HTERT RPE-1 (cell line): Measurements from ENCODE around the gene EXOSC7.

Source experiments
- in situ Hi-C: fragments of 300-500 bp; cut with MboI; formaldehyde crosslinking; loops from 4 replicates; pipeline ENCODE4 v1.14.3; 2020; ENCODE audit warnings: low sequenced_read_pairs

The EXOSC7 gene

DNA sequence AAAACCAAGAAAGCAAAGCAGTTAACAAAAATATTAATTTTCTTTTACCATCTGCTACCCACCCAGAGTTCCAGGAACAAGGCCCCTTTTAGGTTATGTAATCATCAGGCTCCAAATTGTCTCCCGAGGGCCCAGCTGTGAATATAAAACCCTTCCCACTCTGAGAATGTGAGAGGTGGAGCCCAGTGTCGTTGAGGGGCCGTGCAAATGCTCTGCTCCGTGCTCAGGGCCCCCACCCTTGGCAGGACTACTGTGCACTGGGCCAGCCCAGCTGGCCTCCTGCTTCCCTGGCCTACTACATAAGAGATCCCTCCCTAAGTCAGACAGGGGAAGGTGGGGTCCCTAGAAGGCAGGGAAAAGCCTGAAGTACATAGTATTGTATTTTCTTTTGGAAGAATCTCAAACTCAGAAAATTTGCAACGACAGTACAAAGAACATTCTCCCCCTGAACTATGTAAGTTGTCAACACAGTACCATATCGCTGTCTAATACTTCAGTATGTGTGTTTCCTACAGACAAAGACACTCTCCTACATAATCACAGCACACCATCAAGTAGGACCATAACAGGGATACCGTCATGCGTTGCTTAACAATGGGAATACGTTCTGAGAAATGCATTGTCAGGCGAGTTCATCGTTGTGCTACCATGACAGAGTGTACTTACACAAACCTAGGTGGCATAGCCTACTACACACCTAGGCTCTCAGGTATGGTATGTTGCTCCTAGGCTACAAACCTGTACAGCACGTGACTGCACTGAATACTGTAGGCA is 45.7 kb downstream of the EXOSC7 start:
- in situ Hi-C loops: no loop called here

DNA sequence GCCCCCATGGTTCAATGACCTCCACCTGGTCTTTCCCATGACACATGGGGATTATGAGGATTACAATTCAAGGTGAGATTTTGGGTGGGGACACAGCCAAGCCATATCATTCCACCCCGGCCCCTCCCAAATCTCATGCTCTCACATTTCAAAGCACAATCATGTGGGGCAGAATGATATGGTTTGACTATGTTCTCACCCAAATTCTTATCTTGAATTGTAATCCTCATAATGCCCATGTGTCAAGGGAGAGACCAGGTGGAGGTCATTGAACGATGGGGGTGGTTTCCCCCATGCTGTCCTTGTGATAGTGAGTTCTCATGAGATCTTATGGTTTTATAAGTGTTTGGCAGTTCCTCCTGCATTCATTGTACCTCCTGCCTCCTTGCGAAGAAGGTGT is 47.6 kb downstream of the EXOSC7 start:
- in situ Hi-C loops: no loop called here

DNA sequence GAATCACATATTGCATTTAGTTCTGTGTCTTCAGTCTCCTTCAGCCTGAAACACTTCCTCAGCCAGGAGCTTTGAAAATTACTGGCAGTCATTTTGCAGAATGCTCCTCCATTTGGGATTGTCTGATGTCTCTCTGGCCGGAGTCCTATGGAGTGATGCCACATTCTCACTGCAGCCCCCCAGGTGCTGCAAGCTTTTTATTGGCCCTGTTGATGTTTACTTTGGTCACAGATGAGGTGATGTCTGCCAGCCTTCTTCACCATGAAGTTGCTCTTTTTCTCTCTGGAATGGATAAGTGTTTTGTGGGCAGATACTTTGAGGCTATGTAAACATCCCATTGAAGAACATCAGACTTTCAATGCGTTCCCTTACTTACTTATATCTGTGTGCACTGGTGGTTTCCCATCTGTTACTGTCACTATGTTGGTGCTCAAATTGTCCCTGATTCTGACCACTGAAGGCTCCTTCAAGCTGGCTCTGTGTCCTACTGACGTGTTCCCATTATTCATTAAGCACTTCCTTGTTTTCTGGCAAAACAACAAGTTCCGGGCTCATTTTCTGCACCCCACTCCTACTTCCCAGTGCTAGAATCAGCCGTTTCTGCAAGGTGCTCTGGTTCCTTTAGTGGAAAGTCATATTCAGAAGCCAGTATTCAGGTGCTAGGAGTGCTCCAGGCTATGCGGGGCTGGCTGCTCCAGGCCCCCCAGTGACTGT is 48.7 kb downstream of the EXOSC7 start:
- in situ Hi-C loops: loop anchor here (25.0 kb wide), 1 partner anchor 463 kb away; no protein-coding TSS in a partner anchor

DNA sequence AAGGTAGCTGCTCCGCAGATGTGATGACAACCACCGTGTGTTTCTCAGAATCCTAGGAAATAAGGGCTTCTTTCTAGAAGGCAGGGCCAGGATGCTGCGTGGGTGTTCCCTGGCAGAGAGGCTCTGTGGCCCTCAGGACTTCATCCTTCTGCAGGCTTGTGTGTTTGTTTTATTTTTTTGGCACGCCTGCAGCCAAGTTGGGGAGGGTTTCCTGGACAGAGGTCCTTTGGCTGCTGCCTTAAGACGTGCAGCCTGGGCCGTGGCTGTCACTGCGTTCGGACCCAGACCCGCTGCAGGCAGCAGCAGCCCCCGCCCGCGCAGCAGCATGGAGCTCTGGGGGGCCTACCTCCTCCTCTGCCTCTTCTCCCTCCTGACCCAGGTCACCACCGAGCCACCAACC is 50.0 kb downstream of the EXOSC7 start, which contains the start of gene CLEC3B:
TSS of gene CLEC3B (plus strand) at position 266 of the 400 bp plus-strand sequence. CDS start at position 326, 60 bp downstream.
- in situ Hi-C loops: loop anchor here (25.0 kb wide), 1 partner anchor 461 kb away; no protein-coding TSS in a partner anchor

DNA sequence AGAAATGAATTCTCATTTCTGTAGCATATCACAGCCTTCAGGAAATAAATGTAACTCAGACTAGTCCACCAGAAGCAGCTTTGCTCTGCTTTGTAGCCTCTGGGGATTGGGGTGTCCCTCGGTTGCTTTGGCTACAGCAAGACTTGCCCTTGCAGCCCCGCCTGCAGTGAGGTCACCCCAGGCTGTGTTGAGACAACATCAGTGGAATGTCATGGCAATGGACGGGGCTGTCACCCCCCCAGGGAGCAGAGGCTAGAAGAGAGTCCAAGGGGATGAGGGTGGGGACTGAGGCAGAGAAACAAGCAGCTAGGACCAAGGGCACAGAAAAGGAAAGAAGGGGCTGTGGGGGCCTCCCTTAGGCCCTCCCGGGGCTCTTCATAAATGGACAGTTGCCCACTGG is 50.9 kb downstream of the EXOSC7 start:
- in situ Hi-C loops: loop anchor here (25.0 kb wide), 1 partner anchor 460 kb away; no protein-coding TSS in a partner anchor

DNA sequence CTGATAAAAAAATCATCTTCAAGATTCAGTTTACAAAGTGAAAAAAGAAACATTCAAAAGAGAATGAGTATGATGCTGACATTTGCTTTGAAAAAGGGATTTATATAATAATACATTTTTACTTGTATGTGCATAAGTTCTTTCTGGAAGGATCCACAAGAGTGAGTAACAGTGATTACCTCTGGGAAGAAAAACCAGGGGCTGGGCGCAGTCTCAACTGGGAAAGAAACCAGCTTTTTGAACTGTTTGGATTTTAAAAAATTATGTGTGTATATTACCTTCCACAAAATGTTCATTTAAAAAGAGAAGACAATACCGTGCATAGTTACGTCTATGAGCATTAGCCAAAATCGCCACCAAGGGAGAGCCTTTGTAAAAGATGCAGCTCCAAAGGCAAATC is 51.4 kb downstream of the EXOSC7 start:
- in situ Hi-C loops: loop anchor here (25.0 kb wide), 1 partner anchor 460 kb away; no protein-coding TSS in a partner anchor

DNA sequence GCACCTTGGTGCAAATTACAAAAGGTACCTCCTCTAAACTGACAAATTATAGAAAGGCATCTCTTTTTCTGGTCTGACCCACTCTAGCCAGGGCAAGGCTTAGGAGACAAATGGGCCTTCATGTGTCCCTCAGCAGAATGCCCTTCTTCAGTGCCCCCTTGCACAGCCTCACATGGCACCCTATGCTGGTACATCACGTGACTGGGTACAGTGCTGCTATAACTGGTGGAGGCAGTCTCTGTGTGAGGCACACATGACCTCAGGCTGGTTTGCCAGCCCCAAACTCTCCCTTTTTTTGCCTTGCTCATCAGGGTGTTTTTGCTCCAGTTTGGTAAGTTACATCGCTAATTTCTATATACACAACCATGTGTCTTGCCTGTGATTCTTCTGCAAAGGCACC is 53.2 kb downstream of the EXOSC7 start:
- in situ Hi-C loops: loop anchor here (25.0 kb wide), 1 partner anchor 458 kb away; no protein-coding TSS in a partner anchor

DNA sequence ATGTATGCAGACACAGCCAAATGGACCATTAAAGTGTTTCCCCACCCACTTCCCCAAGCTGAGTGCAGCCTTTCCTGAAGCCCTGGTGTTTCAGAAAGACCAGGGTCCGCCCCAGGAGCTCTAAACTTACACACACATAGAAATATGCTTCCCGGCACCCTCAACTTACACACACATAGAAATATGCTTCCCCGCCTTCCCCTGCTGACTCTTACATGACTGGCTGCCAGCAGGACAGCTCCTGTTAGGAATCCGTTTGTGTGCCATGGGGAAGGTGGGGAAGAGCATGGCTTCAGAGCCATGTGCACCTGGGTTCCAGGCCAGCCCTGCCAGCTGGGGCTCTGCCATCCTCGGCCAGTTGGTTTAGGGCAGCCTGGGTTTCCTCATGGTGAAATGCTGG is 53.6 kb downstream of the EXOSC7 start:
- in situ Hi-C loops: loop anchor here (25.0 kb wide), 1 partner anchor 458 kb away; no protein-coding TSS in a partner anchor

DNA sequence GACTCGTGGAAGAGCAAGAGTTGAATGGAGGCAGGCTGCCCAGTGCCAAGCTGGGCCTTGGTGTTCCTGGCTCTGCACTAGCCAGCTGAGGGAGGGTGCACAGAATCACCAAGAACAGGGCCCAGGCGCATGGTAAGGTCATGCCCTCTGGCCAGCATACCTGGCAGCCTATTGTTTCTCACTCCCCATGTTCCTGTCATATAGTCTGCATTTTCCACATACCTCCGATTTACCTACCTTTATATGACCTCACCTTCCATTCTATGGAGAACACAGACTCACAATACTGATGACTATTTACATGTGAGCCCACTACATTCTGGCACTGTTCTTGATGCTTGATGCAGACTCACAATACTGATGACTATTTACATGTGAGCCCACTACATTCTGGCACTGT is 55.5 kb downstream of the EXOSC7 start:
- in situ Hi-C loops: loop anchor here (25.0 kb wide), 1 partner anchor 456 kb away; no protein-coding TSS in a partner anchor

DNA sequence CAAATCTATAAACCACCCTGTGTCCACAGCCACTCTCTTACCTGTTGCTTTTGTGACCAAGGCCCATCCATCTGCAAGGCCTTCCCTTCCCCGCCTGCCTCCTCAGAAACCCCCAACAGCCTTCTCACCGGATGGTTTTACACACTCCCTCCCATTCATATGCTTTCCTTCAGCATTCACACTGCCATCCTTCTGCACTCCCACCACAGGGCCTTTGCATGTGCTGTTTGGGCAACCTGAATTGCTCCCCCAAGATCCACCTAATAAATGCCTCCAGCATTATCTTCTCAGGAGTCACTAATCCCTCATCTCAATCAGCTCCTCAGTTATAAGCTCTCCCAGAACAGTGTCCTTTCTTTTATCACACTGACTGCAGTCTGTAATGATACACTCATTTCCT is 56.1 kb downstream of the EXOSC7 start:
- in situ Hi-C loops: loop anchor here (25.0 kb wide), 1 partner anchor 455 kb away; no protein-coding TSS in a partner anchor

DNA sequence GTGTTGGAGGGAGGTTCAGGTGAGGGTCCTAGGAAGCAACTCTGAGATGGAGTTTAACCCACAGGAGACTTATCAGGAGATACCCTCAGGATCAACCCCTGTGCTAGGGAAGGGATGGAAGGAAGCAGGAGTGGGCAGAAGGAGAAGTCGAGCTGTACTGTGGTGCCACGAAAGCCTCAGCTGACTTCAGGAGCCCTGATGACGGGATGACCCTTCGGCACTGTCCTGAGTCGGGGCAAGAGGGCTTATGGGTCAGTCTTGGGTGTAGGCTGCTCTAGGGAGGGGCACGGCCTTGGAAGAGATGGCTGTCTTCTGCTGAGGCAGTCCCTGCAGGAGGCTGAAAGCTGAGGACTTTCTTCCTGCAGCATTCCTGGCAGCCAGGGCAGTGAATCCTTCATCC is 57.7 kb downstream of the EXOSC7 start:
- in situ Hi-C loops: loop anchor here (25.0 kb wide), 1 partner anchor 454 kb away; no protein-coding TSS in a partner anchor

DNA sequence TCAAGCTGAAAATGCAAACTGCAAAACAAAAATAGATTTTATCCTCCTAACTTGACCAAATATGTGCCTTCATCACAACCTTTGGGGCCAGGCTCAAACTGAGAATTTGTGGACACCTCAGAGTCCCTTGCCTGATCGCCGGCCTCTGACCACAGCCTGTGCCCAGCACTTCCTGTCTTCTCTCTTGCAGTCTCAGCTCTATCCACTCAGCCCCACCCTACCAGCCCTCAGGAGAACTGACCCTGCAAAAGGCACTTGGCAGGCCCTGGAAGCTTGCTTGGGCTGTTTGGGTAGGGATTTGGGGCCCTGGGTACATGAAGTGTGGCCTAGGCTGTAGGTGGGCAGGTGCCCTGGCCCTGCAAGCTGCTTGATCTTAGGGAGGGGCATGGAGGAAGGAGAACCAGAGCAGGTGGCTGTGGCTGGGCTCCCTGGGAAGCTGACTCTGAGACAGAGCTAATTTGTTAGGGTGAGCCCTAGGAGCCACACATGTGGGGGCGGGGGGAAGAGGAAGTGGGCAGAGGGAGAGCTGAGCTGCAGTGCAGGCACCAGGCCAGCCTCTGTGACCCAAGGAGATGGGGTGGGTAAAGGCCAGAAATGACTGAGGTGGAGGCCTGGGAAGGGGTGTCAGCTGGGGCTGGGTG is 58.7 kb downstream of the EXOSC7 start:
- in situ Hi-C loops: loop anchor here (25.0 kb wide), 1 partner anchor 453 kb away; no protein-coding TSS in a partner anchor

DNA sequence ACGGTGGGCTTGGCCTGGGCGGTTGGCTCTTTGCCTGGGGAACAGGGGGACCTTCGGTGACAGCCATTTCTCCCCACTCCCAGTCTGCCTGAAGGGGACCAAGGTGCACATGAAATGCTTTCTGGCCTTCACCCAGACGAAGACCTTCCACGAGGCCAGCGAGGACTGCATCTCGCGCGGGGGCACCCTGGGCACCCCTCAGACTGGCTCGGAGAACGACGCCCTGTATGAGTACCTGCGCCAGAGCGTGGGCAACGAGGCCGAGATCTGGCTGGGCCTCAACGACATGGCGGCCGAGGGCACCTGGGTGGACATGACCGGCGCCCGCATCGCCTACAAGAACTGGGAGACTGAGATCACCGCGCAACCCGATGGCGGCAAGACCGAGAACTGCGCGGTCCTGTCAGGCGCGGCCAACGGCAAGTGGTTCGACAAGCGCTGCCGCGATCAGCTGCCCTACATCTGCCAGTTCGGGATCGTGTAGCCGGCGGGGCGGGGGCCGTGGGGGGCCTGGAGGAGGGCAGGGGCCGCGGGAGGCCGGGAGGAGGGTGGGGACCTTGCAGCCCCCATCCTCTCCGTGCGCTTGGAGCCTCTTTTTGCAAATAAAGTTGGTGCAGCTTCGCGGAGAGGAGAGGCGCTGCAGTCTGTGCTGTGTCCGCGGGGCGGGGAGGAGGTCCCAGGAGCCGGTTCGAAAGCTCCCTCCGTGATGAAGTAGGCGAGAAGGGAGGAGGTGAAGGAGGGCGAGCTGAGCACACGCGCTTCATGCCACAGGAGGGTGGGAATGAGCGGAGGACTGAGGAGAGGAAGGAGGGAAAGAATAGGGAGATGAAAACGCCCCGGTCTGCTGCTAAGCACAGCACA is 59.6 kb downstream of the EXOSC7 start:
- in situ Hi-C loops: loop anchor here (25.0 kb wide), 1 partner anchor 452 kb away; no protein-coding TSS in a partner anchor

DNA sequence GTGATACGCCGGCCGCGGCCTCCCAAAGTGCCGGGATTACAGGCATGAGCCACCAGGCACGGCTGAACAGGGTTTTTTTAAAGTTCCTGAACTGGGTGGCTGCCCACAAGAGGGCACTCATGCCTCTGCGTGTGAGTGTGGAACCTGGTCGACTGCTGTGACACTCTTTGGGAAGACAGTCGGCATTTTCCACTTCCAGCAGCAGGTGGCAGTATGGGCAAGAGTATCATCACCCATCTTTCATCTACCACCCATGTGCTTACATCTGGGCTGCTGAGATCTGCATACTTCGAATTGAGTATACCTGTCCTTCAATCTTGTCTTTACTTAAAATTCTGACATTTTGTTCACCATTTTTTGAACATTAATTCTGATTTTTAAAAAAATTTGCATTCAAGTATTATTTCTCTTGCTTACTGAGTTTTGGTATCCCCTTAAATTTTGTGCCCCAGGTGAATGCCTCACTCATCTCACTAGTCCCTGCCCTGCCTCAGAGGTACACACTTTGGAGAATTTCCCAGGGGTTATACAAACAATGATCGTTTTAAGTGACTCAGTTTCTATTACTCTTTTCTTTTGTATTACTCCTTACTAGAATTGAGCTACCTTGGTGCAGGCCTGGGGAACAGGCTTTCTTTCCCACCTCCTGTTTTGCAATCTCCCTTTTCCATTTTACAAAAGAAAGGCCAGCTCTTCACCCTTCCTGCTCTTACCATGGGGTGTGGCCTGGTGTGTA is 61.8 kb downstream of the EXOSC7 start:
- in situ Hi-C loops: loop anchor here (25.0 kb wide), 1 partner anchor 449 kb away; no protein-coding TSS in a partner anchor

DNA sequence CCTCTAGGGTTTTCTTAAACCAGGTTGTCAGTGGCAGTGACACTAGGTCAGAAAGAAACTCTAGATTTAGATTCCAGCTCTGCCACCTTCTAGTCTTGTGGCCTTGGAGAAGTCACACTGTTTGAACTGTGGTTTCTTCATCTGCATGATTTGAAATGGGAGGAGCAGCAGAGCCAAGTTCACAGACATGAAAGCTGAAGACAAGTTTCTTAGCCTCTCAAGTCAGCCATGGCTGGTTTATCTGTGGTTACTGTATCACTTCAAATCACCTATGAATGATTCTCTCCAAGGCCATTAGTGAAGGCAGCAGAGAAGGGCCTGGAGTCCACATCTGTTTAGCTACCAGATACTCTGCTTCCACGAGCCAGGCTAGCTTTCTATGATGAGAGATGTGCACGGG is 65.6 kb downstream of the EXOSC7 start:
- in situ Hi-C loops: loop anchor here (25.0 kb wide), 1 partner anchor 446 kb away; no protein-coding TSS in a partner anchor

DNA sequence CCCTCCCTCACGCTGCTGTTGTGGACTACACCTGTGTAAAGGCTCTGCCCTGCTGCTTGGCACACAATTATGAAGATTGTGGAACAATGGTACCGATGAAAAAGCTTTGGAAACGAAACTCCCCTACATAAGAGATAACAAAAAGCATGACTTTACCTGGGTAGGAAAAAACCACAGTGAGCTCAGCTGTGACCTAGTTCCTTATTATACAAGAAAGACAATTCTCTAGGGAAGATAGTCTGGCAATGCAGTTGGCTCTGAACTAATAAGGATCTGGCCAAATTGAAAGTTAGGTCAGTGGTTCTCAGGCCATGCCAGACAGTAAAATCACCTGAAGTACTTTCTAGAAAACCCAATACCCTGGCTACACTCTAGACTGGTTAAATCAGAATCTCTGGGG is 66.1 kb downstream of the EXOSC7 start:
- in situ Hi-C loops: loop anchor here (25.0 kb wide), 1 partner anchor 445 kb away; no protein-coding TSS in a partner anchor

DNA sequence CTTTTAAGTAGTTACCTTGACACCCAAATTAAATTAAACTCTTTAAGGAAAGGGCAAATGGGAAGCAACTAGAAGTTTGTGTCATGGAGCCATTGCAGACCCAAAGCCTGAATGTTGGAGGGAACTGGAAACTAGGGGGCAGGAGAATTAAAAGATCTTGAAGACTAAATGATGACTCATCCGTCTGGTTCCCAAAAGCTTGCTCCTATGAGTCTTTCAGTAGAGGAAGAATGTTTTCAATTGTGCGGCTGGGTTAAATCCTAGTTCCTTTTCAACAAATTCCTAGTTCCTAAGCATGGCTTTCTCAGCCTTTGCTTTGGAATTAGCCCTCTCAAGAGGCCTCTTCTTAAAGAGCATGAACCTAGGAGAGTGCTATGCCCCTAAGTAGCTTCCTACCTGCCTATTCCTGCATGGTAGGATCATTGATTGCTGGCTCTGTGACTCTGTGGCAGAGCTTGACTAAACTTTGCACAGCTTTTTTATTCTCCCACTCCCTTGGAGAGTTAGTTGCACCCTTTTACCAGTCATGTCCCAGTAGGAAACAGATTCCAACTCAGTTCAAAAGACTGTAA is 67.8 kb downstream of the EXOSC7 start:
- in situ Hi-C loops: loop anchor here (25.0 kb wide), 1 partner anchor 443 kb away; no protein-coding TSS in a partner anchor

DNA sequence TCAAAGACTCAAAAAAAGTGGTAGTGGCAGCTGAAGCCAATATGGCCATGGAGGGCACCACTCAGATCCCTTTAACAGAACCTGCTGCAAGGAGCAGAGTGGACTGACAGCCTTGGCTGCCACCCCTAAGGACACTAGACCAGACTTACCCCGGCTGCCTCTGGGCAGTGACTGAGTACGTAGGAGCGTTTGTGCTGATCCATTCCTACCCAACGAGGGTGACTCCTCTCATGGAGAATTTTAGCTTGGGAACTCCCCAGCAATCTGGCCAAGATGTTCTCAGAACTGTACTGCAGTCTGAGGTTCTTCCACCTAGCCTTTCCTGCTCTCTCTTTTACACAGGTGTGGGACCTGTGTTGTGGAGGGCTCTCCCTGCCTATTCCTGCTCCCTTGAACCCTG is 72.2 kb downstream of the EXOSC7 start:
- in situ Hi-C loops: loop anchor here (25.0 kb wide), 1 partner anchor 439 kb away; no protein-coding TSS in a partner anchor
